GM18519 (cell line): ENCODE results near the gene SFXN5.

Source experiments
- ATAC-seq: cut with Tn5 transposase; IDR thresholded peaks from one replicate; pipeline ENCODE4 v1.9.1; 2021; ENCODE audit warnings: mild to moderate bottlenecking, moderate library complexity; ENCODE audit not compliant: unreplicated experiment, low FRiP score

SFXN5 gene

DNA sequence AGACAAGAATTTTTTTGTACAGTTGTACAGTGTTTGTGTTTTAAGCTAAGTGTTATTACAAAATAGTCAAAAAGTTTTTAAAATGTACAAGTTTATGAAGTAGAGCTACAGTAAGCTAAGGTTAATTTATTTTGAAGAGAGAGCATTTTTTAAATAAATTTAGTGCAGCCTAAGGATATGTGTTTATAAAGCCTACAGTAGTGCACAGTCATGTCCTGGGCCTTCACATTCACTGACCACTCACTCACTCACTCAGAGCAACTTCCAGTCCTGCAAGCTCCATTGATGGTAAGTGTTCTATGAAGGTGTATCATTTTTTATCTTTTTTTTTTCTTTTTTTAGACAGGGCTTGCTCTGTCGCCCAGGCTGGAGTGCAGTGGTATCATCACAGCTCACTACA is 44.2 kb downstream of the SFXN5 start:
- no peak for ATAC-seq

DNA sequence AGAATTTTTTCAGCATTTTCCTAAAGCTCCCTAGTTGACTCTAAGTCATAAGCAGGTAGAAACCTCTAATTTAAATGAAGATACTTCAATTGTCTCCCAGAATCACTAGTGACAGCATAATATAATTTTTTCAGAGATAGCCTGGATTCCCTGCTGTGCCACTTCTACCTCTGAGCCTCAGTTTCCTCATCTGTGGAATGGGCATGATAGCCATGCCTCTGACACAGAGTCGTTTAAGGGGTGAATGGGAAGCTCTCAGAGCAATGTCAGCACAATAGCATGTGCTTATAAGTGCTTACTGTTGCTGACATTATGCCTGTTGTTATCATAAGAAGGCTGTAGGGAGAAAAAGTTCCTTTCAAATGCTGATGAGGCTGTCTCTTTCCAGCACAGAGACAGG is 48.0 kb downstream of the SFXN5 start:
- no peak for ATAC-seq

DNA sequence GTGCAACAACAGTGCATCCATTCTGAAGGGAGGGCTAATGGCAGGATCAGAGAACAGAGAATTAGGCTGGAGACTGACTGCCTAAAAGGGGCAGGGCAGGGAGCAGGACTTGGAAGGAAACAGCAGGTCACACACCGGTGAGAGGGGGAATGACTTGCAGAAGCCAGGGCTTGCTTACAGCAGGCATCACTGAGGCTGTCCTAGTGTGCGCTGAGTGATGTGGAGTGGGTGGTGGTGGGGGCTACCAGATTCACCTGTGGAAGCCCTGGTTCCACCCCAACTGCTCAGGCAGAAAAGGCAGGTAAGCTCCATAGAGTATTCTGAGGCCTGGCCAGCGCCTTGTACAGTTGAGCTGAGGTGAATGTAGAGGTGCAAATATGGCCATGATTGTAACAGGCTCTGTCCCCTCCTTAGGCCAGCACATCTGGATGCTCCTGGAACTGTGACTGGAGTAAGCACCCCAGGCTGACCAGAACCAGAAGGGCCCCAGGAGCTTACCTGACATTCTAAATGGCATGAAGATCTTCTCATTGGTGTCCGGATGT is 49.4 kb downstream of the SFXN5 start:
- no peak for ATAC-seq

DNA sequence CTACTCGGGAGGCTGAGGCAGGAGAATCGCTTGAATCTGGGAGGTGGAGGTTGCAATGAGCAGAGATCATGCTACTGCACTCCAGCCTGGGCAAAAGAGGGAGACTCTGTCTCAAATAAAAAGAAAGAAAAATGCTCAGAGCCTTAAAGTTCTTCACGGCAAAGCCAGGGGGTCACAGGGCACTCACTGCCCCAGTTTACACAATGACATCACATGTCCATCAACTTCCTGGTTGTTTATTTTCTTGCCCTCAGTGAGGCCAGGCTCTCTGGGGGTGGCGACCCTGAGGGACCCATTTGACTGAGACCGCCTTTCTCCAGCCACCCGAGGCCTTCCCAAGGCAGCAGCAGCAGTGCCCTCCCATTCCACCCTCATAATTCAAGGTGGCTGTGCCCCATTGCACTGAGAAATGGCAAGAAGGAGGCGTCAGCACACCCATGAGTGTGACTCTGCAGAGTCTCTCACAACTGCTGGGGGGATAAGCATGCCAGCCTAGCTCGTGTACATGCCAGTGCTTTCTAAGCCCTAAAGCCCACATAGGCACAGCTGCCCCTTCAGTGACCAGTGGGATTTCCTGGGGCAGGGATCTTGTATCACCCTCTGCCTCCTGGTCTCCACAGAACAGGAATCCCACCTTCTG is 50.0 kb downstream of the SFXN5 start:
- ATAC-seq = no peak

DNA sequence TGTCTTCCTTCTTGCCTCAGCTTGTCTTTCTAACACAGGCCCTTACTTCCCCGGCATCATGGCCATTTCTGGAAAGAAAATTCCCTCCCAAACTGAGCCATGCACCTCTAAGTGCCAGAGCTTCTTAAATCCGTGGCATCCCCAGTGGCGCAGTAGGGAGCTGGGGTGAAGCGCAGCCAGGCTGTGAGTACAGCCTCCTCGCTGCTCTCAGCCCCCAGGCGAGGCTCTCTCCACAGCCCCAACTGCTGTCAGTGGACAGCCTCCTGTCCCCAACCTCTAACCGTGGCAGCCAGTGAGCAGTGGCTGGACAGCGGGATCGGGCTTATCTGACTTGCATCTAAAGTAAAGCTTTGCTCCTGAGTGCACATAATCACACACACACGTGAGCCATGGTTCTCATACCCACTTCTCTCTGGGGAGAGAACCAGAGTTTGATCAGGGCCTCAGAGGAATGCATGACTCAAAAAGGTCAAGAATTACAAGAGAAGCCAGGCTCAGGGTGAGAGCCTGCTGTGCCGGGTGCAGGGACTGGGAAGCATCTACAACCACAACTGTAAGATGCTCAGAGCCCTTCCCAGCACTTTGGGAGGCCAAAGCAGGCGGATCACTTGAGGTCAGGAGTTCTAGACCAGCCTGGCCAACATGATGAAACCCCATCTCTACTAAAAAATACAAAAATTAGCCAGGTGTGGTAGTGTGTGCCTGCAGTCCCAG is 50.7 kb downstream of the SFXN5 start:
- ATAC-seq = no peak

DNA sequence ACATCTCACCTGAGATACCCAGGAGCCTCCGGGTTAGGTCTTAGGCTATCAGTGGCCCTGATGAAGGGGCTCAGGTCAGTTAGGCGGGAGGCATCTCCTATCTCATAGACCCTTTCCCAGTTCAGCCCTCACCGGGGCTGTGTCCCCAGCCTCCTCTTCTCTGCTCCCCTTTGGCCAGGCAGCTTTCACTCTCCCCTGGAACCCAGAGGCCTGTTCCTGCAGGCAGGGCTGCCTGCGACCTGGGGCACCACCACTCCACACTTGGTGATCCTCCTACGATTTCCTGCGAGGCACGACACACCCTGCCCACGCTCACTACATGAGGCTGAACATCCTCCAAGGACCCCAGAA is 51.2 kb downstream of the SFXN5 start:
- no peak for ATAC-seq

DNA sequence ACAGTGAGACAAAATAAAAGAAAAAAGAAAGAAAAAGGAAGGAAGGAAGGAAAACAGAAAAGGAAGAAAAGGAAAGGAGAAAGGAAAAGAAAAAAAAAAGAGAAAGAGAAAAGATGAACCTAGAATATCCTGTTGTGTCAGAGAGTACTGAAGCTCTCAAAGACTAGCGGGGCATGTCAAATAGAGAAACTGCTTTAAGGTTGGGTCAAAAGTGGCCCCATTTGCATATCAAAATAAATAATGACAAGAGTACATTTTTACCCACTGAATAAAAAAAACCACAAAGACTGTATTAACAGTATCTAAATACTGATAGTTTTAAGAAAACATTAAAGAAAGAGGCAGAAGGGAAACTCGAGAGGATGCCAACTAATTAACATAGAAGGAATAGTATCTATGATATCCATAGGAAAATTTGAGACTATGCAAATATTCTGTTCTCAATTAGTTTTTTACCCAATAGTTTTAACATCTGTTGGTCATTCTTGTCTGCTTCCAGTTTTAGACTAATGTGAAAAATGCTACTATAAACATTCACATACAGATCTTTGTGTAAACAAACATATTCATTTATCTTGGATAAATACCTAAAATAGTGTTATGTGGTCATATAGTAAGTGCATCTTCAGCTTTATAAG is 53.2 kb downstream of the SFXN5 start:
- ATAC-seq = no peak

DNA sequence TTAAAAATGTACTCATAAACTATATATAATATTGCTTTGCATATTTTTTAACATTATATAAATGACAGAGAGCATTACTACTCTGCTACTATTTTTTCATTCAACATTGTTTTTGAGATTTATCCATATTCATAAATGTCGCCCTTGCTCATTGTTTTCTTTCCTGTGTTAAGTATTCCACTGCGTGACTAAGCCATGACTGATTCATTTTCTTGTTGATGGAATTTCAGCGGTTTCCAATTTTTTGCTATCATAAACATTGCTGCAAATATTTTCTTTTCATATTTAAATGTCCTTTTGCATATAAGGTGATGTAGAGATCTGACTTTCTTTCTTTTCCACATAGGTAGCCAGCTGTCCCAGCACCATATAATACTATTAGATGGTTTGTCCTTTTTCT is 57.6 kb downstream of the SFXN5 start:
- ATAC-seq = no peak

DNA sequence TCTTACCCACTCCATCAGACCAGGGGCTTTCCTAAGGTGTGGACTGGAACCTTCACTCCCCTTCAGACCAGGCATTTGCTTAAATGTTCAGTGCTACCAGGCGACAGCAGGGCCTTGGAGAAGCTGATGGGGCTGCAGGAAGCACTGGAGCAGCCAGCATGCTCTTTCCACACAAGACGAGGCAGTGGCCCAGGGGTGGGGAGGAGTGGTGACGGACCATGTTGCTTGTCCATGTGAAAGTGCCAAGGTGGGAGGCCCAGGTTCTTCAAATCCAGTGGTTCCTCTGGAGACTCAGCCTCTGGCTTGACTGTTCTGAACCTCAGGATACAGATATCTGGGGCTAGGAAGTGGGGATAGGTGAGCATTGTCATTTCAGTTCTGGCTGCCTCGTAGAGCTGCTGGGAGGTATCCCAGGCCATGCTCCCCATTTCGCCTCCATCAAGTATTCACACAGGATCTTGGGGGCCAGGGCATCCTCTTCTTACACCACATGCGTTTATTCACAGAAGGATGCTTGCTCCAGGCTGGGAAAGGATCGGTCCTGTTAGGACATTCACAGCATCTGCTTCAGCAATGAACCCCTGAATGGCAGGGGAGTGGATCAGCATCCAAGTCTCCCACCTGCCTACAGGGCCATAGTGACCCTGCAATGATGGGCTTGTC is 62.2 kb downstream of the SFXN5 start:
- no peak for ATAC-seq

DNA sequence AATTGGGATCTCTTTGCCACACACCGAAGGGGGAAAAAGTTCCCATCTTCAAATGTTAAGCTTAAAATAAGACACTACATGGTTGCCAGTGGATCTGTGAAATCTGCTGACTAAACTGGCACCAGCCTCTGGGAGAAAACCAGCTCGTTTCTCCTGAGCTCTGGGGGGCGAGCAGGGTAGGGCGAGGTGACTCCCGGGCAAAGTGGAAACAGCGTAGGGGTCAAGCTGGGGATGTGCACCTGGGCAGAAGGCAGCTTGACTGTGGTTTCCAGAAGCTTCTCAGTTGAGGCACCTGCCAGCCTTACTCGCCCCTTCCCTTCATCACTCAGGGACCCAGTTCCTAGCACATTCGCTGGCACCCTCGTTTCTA is 62.8 kb downstream of the SFXN5 start:
- no peak for ATAC-seq

DNA sequence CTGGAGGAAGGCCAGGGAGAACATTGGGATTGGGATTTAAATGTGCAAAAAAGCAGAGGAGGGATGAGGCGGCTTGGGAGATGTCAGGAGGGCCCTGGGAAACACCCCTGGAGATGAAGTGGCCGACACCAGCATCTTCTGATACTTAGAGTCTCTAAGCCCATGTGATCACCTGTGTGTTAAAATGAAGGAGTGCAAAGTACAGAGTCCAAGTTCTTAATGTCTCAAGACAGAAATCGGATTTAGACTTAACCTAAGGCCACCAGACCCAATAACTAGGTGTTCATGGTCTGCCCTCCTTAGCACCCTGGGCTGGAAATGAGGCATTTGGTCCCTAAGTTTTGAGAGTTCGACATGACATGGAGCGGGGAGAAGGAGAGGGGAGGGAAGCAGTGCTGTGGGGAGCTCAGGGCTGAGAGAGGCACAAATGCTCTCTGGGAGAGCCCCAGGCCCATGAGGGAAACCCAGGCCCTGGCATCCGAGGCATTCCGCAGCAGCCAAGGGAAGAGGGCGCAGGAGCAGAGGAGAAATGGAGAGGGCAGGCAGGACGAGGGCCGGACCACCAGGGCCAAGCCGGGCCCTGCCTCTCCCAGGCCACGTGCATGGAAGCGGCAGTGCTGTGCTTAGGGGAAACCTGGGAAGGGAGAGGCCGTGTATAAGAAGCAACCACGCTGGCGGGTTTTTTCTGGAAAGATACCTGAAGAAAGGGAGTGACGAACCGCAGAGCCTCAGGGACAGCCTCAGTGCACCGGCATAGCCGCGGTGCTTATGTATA is 63.3 kb downstream of the SFXN5 start:
- ATAC-seq = no peak

DNA sequence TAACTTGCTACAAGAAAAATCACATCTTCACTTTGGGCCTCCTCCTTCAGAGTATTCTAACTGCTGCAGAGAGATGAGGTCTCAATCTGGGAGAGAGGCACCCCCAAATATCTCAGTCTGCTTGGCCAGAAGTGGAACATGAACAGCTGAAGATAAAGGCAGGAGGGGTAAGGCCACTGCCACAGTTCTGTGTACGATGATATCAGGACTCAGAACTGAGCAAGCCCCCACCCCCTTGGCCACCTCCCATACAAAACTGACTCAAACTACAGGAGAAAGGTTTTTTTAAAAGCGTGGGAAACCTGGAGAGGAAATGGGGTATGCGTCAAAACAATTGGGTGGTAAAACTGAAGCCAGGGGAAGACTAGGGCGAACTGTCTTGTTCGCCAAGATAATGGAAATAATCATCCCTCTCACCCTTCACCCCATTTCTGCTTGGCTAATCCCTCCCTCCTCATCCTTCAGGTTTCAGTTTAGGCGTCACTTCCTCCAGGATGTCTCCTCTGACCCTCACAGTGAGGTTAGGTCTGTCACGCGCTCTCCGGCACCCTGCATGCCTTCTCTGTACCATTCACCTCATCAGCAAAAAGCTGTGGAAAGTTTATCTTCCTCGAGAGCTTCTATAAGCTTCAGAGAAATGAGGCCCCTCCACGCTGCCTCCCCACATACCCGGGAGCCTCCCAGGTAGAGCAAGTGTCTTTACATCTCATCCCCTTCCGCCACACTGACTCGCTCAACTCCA is 64.4 kb downstream of the SFXN5 start:
- ATAC-seq = no peak

DNA sequence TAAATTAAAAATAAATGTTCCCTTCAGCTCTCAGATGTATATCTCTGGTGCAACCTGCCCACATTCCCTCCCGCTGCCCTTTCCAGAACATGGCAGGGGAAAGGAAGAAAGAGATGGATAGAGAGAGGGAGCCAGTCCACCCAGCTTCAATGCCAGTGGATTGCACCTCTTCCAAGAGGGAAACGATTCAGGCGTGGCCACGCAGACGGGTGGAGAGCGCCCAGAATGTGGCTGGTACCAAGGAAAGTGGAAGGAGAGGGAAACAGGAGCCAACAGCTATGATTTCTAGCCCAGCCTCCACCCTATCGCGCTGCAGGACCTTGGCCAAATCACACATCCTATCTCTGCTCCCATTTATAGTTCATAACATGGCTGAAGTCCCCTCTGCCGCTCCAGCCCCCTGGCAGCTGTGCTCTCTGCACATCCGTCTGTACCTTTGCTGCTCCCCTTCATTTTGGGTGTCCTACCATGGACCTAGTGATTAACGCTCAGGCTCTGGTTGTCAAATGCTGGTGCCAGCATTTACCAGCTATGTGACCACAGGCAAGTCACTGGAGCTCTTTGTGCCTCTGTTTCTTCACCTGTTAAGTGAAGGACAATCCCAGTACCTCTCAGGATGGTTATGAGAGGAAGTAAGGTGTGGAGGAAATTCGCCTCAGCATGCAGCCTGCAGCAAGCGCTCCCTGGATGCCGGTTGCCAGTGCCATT is 66.5 kb downstream of the SFXN5 start:
- no peak for ATAC-seq

DNA sequence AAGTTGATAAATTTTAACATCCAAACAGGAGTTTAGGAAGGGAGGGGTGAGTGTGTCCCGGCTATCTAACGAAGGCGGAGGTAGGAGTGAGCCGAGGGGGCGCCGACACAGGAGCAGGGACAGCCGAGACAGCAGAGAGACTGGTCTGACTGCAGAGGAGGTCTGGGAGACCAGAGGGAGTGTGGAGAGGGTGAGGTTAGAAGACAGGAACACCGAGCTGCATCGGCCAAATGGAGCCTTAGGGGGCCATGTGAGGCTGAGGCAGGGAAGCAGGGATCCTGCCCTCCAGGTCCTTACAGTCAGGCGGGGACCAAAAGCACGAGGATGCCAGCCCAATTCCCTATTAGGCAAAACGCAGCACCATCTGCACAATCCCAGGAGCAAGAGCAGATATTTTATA is 67.0 kb downstream of the SFXN5 start:
- ATAC-seq = no peak

DNA sequence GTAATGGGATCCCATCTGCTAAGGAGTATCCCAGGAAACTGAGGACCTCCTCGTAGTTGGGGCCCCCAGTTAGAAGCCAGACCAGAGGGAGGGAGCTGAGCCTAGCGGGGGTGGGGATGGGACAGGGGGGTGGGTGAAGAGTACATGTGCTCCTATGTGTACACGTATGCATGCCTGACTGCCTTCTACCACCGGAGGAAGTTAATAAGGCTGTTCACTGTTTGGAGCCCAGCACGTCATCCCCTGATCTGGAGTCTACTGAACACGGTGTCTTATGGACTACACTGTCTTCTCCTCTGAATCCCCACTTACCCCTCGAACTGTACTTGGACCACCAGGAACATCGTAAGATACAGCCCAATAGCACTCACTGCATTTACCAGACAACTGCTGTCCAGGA is 68.5 kb downstream of the SFXN5 start:
- no peak for ATAC-seq

DNA sequence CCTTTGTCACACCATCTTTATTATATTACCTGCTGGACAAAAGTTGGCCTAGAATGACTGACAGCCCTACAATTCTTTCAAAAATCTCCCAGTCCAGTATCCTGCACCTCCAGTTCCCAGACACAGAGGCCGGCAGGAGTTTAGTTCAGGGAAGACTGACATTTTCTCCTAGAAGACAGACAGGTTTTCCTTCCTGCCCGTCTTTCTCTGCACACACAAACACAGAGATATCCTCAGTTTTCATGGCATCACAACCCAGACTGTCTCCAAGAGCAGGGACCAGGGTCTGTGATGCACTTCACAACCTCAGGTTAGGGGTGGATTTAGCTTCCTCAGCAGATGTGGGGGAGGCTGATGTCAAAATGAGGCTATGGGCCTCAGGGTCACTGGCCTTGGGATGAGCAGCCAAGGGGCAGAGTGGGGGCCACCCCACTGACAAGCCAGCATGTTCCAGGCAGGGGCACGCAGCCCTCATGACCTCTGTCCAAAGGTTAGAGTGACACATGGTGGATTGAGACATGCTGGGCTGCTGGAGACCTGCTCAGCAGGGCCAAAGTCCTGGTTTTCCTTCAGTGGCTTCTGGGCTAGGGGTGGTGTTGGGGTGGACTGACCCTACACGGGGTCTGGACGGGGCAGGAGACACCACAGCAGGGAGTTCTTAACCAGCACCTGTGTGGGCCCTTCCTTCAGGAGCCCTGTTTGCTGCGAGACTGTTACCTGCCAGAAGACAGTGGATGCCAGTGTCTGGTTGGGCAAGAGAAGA is 70.5 kb downstream of the SFXN5 start:
- no peak for ATAC-seq

DNA sequence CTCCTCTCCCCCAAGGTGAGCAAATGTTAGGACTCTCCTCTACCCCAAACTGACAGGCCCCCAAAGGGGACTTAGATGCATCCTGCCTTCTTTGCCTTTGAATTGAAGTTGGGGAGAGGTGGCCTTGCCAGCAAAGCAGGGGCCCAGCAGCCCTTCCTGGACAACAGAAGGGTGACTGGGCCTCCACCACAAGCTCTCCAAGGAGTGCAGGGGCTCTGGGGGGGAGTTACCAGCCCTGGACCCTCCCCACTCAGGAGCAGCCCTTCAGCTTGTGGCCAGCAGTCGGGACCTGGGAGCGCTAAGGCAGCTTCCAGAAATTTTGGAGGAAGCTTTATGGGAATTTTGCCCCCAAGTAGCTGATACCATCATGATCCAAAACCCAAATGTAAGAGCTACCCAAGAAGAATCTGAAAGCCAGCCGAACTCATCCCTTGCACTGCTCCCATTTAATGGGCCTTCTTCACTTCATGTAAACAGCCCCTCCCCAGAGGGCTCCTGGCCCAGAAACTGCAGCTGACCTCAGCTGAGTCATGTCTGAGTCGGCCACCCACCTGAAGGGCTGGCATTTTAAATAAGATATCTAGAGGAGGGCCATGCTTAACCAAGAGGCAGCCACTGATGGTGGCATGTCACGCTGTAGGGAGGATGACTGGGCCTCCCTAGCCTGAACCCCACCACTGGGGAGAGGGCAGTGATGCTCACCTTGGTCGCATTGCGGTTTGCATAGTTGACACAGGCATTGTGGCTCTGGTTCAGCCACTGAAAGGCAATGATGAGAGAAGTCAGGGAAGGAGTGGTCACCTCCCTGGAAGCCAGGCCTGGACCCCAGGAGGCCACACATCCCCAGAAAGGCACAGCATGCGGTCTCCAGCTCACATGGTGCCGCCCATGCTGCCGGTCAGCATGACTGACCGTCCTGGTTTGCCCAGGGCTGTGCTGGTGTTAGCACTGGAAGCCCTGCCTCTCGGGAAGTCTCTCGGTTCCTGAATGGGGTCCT is 71.5 kb downstream of the SFXN5 start:
- no peak for ATAC-seq
